Mesothelial cell of epicardium (in vitro differentiated cells): Measurements from ENCODE around the gene STX4. TPM values are rescaled to one million over a fixed set of nuclear protein-coding genes. Genes with fewer than 3 reads are reported as not detected.

Source experiments
- DNase-seq, 2 experiments: peaks; one replicate each; pipeline ENCODE4 v3.0.0; 2021; ENCODE audit warnings: low spot score in 2 of 2; ENCODE audit not compliant: unreplicated experiment in 2 of 2
- H3K27ac Mint-ChIP-seq: 2 replicates; pipeline ENCODE4 v1.8.0; 2021; ENCODE audit warnings: mixed read lengths
- H3K27me3 Mint-ChIP-seq: 2 replicates; pipeline ENCODE4 v1.8.0; 2021; ENCODE audit warnings: low read depth, mixed read lengths
- H3K36me3 Mint-ChIP-seq: 2 replicates; pipeline ENCODE4 v1.8.0; 2021; ENCODE audit warnings: mixed read lengths
- H3K4me1 Mint-ChIP-seq: 2 replicates; pipeline ENCODE4 v1.8.0; 2021; ENCODE audit warnings: mixed read lengths
- H3K4me3 Mint-ChIP-seq: 2 replicates; pipeline ENCODE4 v1.8.0; 2021; ENCODE audit warnings: mild to moderate bottlenecking, moderate library complexity, mixed read lengths
- H3K9me3 Mint-ChIP-seq: 2 replicates; pipeline ENCODE4 v1.8.0; 2021; ENCODE audit warnings: mixed read lengths
- CTCF ChIP-seq: fragments of 200-600 bp; sonication (generic); IDR thresholded peaks from one replicate; pipeline ENCODE4 v1.5.0; 2021; ENCODE audit warnings: antibody characterized with exemption; ENCODE audit not compliant: unreplicated experiment
- total RNA-seq: library from RNA; stranded (reverse); gene quantifications from 3 replicates; pipeline ENCODE4 v1.2.1, GENCODE V29; 2021

The STX4 gene
- total RNA-seq, 1 donor from 2014 or later, result 42.8 TPM

- H3K36me3 Mint-ChIP-seq, result peaks cover 28% of the 10 kb centered on the region
- TF ChIP-seq CTCF, result no peak
- H3K27me3 Mint-ChIP-seq, result no peaks in the 10 kb centered on the region
- H3K4me3 Mint-ChIP-seq, result no peak overlapping the region
- H3K4me1 Mint-ChIP-seq, result peaks cover 7% of the 10 kb centered on the region
- no peaks in the 10 kb centered on the region for H3K9me3 Mint-ChIP-seq
- no peak for DNase-seq
- no peak overlapping the region for H3K27ac Mint-ChIP-seq
These were observed 27.9 kb downstream of the STX4 start for GRCh38 chr16:31061126-31061812.

GRCh38 chr16:31061813-31062440 is 28.6 kb downstream of the STX4 start:
- Mint-ChIP-seq H3K27ac (no peak overlapping the region), H3K9me3 (no peaks in the 10 kb centered on the region), H3K36me3 (peaks cover 28% of the 10 kb centered on the region), H3K4me1 (peaks cover 7% of the 10 kb centered on the region), H3K4me3 (no peak overlapping the region), H3K27me3 (no peaks in the 10 kb centered on the region)
- TF ChIP-seq CTCF, result no peak
- DNase-seq, result no peak

- H3K4me3 Mint-ChIP-seq, result no peak overlapping the region
- H3K27ac Mint-ChIP-seq, result no peak overlapping the region
- H3K27me3 Mint-ChIP-seq, result no peaks in the 10 kb centered on the region
- no peaks in the 10 kb centered on the region for H3K9me3 Mint-ChIP-seq
- DNase-seq, result no peak
- TF ChIP-seq CTCF, result no peak
- peaks cover 26% of the 10 kb centered on the region for H3K36me3 Mint-ChIP-seq
- H3K4me1 Mint-ChIP-seq, result peaks cover 7% of the 10 kb centered on the region
These were observed 30.1 kb downstream of the STX4 start for GRCh38 chr16:31063495-31063842.

- Mint-ChIP-seq H3K27ac (no peak overlapping the region), H3K27me3 (no peaks in the 10 kb centered on the region)
These were observed 30.7 kb downstream of the STX4 start for GRCh38 chr16:31063843-31064611.

More at GRCh38 chr16:31063843-31064611, 30.7 kb downstream of the STX4 start:
- Mint-ChIP-seq H3K9me3 (no peaks in the 10 kb centered on the region), H3K4me1 (peaks cover 7% of the 10 kb centered on the region), H3K4me3 (no peak overlapping the region), H3K36me3 (peaks cover 26% of the 10 kb centered on the region)
- no peak for TF ChIP-seq CTCF
- no peak for DNase-seq
